Gastroesophageal sphincter (tissue), 4 donors: ENCODE measurements around the gene TIAL1. TPM values are rescaled to one million over a fixed set of nuclear protein-coding genes. Genes with fewer than 3 reads are reported as not detected.
"Not testable (repeated sequence)": the region's sequence is repeated elsewhere in the genome, so short reads cannot be mapped to it uniquely, and the experiment has no call there.

Experiments used
- ATAC-seq: fragments of 150-250 bp; one replicate; pipeline ENCODE4 v1.9.1; 2016; ENCODE audit warnings: mild to moderate bottlenecking, moderate library complexity
- H3K27ac ChIP-seq, 4 donors: fragments of 200-600 bp; sonication (generic) in 3 of 4; 1 replicate in 3 of 4; 2 replicates in 1 of 4; pipeline ENCODE4 v1.5.1; 2016 to 2019
- H3K27me3 ChIP-seq: fragments of 200-600 bp; sonication (generic); one replicate; pipeline ENCODE4 v1.5.1; 2019
- H3K36me3 ChIP-seq, 2 donors: fragments of 200-600 bp; sonication (generic); one replicate each; pipeline ENCODE4 v1.5.1; 2019; ENCODE audit warnings: control low read depth in 1 of 2
- H3K4me1 ChIP-seq, 3 donors: fragments of 200-600 bp; sonication (generic); 1 replicate in 2 of 3; 2 replicates in 1 of 3; pipeline ENCODE4 v1.5.1; 2016 to 2019; ENCODE audit warnings: control low read depth in 2 of 3
- H3K4me3 ChIP-seq, 2 donors: fragments of 200-600 bp; sonication (generic); one replicate each; pipeline ENCODE4 v1.5.1; 2019; ENCODE audit warnings: mild to moderate bottlenecking in 1 of 2, moderate library complexity in 1 of 2
- H3K9me3 ChIP-seq, 3 donors: fragments of 200-600 bp; sonication (generic); one replicate each; pipeline ENCODE4 v1.5.1; 2017 to 2019; ENCODE audit warnings: control low read depth in 2 of 3
- EP300 ChIP-seq: sonication (generic); formaldehyde crosslinking; IDR thresholded peaks from one replicate; pipeline ENCODE4 v1.6.1; 2017; ENCODE audit warnings: antibody characterized with exemption, mild to moderate bottlenecking
- POLR2A ChIP-seq, 2 donors: fragments of 450-650 bp; IDR thresholded peaks; one replicate each; pipeline ENCODE4 v1.6.1; 2017; ENCODE audit warnings: antibody characterized with exemption in 2 of 2, mild to moderate bottlenecking in 2 of 2, moderate library complexity in 1 of 2
- POLR2AphosphoS5 ChIP-seq: sonication (generic); formaldehyde crosslinking; IDR thresholded peaks from one replicate; pipeline ENCODE4 v1.6.1; 2017; ENCODE audit warnings: antibody characterized with exemption
- WGBS, 2 donors: methylation state at CpG; one replicate each; pipeline ENCODE4 v1.1.5; 2018; ENCODE audit warnings: low coverage in 1 of 2; 5-methylcytosine and 5-hydroxymethylcytosine counted together
- total RNA-seq, 4 donors: library from RNA; depleted of rRNA; stranded (reverse); fragments of >200 nt; gene quantifications; one replicate each; pipeline ENCODE4 v1.1.0, GENCODE V29; 2016
- TF ChIP-seq, protein P1 (sequence below), 4 experiments: fragments of 200-600 bp in 2 of 4; fragments of 450-650 bp in 2 of 4; sonication (generic) in 1 of 4; IDR thresholded peaks; one replicate each; pipeline ENCODE4 v1.5.1; 2017 to 2019; ENCODE audit warnings: antibody characterized with exemption in 4 of 4, mild to moderate bottlenecking in 2 of 4, moderate library complexity in 2 of 4

The TIAL1 gene
- total RNA-seq, 4 donors from 2014 or later = 53.6 to 117 (median 57.9) TPM

DNA sequence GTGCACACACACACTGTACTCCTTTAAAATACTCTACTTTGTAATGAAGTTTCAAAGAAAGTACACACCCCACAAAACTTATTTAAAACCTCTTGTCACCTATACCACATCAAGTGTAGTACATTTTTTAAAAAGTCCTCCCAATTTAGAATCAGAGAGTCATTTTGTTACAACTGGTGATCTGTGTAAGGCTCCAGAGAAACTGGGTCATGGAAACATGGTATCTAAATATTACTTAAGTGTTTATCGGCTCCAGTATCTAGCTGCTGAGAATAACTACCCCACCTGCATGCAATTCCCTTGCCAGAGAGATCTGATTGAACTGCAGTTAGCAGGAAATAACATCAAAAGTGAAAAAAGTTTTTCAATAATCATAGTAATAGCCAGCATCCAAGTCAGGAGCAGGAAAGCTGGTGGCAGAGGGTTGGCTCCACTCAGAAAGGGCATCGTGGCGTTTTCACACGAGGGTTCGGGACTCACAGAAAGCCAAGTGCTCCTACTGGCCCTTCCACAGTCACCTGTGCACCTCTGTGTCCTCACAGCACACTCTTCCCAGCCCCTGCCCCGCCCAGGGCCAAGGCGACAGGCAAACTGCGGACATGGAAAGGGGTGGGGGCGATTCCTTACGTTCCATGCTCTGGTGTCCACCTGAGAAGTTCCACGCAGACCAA lies 60.8 kb downstream of the TIAL1 start:
- H3K4me1 ChIP-seq = peaks cover 0 to 75% (median 26%) of the 10 kb centered on the region in 3 donors
- H3K27me3 ChIP-seq = no peaks in the 10 kb centered on the region
- 62% methylated on average over 6 of the region's 11 CpGs; no CpG with 5 or more reads in 1 of the 2 donors for WGBS, 2 donors
- peak overlapping the region in 3 of 4 donors; percentile 5 to 32 (median 16) for H3K27ac ChIP-seq
- no peaks in the 10 kb centered on the region for H3K9me3 ChIP-seq
- TF ChIP-seq POLR2AphosphoS5 (no peak), EP300 (no peak), POLR2A (IDR thresholded peaks at IDR 0.05) (no peak)
- TF ChIP-seq, protein P1, sequence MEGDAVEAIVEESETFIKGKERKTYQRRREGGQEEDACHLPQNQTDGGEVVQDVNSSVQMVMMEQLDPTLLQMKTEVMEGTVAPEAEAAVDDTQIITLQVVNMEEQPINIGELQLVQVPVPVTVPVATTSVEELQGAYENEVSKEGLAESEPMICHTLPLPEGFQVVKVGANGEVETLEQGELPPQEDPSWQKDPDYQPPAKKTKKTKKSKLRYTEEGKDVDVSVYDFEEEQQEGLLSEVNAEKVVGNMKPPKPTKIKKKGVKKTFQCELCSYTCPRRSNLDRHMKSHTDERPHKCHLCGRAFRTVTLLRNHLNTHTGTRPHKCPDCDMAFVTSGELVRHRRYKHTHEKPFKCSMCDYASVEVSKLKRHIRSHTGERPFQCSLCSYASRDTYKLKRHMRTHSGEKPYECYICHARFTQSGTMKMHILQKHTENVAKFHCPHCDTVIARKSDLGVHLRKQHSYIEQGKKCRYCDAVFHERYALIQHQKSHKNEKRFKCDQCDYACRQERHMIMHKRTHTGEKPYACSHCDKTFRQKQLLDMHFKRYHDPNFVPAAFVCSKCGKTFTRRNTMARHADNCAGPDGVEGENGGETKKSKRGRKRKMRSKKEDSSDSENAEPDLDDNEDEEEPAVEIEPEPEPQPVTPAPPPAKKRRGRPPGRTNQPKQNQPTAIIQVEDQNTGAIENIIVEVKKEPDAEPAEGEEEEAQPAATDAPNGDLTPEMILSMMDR (IDR thresholded peaks at IDR 0.05) = no peak
- H3K4me3 ChIP-seq = no peak overlapping the region
- H3K36me3 ChIP-seq = no peaks in the 10 kb centered on the region
- no peak for ATAC-seq

DNA sequence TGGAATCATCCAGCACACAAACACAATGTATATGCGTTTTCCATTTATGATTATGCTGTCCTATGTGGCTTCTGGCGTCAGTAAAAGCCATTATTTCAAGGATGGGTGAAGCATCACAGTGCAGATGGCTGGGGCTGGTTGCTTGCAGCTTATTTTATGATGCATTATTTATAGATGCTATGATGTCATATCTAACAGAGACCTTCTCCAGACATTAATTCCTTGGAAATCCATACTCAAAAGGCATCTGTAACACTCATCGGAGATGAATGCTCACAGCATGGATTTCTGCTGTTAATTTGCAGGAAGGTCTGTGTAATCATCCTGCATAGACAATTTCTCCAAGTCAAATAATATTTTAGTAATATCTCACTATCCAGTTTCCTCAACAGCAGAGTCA lies 61.5 kb downstream of the TIAL1 start:
- peaks cover 0 to 75% (median 31%) of the 10 kb centered on the region in 3 donors for H3K4me1 ChIP-seq
- no peaks in the 10 kb centered on the region for H3K27me3 ChIP-seq
- TF ChIP-seq, protein P1 (IDR thresholded peaks at IDR 0.05) = no peak
- TF ChIP-seq POLR2A (IDR thresholded peaks at IDR 0.05) (no peak), POLR2AphosphoS5 (no peak), EP300 (no peak)
- H3K36me3 ChIP-seq = no peaks in the 10 kb centered on the region
- no peak for ATAC-seq
- no peak overlapping the region for H3K4me3 ChIP-seq
- peak overlapping the region in 1 of 4 donors; percentile 16 for H3K27ac ChIP-seq
- WGBS, 2 donors = 46 to 59% methylated on average over 3 of the region's 3 CpGs
- no peaks in the 10 kb centered on the region for H3K9me3 ChIP-seq

DNA sequence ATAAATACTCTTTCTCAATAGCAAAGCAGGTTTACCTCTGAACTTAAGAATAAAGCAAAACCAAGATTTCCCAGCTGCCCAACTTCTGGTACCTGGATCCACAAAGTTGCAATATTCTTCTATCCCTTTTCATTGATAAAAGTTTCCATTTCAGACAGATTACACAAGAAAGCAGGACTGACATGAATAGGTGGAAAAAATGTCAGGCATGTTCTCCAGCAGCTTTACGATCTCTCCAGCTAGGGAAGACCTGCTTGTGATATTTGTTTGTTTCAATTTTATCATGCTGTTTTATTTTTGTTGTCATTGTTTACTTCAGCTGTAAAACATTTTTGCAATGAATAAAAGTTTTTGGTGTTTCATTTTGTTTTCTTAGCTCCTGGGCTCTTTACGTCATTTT lies 63.3 kb downstream of the TIAL1 start:
- ATAC-seq = no peak
- Histone ChIP-seq H3K9me3 (no peaks in the 10 kb centered on the region), H3K4me3 (no peak overlapping the region), H3K36me3 (no peaks in the 10 kb centered on the region), H3K4me1 (peaks cover 0 to 76% (median 20%) of the 10 kb centered on the region in 3 donors), H3K27me3 (no peaks in the 10 kb centered on the region), H3K27ac (no peak overlapping the region)
- 74 to 88% methylated on average over 2 of the region's 2 CpGs for WGBS, 2 donors
- no peak for TF ChIP-seq EP300
- TF ChIP-seq, protein P1 (IDR thresholded peaks at IDR 0.05) = no peak
- TF ChIP-seq POLR2A (IDR thresholded peaks at IDR 0.05) = no peak
- no peak for TF ChIP-seq POLR2AphosphoS5

DNA sequence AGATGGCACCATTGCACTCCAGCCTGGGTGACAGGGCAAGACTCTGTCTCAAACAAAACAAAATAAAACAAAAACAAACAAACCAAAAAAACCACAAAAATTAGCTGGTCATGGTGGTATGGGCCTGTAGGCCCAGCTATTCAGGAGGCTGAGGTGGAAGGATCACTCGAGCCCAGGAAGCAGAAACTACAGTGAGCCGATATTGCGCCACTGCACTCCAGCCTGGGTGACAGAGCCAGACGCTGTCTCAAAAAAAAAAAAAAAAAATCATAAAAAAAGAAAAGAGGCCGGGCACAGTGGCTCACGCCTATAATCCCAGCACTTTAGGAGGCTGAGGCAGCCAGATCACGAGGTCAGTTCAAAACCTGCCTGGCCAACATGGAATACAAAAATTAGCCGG lies 64.0 kb downstream of the TIAL1 start:
- H3K27ac ChIP-seq, ATAC-seq, H3K9me3 ChIP-seq, H3K36me3 ChIP-seq, H3K27me3 ChIP-seq, H3K4me3 ChIP-seq: not testable (repeated sequence)
- 79 to 88% methylated on average over 3 to 7 of the region's 8 CpGs for WGBS, 2 donors
- H3K4me1 ChIP-seq = peaks cover 0 to 75% (median 13%) of the 10 kb centered on the region in 3 donors

DNA sequence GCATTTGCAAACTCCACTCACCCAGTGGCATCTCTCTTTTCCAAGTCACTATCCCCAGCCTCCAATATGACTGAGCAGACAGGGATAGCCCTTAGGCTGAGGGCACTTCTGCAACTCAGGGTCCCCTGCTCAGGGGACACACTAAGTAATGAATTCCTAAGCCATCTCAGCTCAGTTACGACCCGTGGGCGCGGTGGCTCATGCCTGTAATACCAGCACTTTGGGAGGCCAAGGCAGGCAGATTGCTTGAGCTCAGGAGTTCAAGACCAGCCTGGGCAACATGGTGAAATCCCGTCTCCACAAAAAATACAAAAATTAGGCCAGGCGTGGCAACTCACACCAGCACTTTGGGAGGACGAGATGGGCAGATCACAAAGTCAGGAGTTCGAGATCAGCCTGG lies 64.5 kb downstream of the TIAL1 start:
- 93 to 95% methylated on average over 6 to 8 of the region's 8 CpGs for WGBS, 2 donors
- not testable (repeated sequence) for ATAC-seq, H3K9me3 ChIP-seq, H3K4me3 ChIP-seq, H3K27me3 ChIP-seq, H3K36me3 ChIP-seq
- peak overlapping the region in 1 of 4 donors; percentile 68 for H3K27ac ChIP-seq
- peaks cover 0 to 74% (median 12%) of the 10 kb centered on the region in 3 donors for H3K4me1 ChIP-seq

DNA sequence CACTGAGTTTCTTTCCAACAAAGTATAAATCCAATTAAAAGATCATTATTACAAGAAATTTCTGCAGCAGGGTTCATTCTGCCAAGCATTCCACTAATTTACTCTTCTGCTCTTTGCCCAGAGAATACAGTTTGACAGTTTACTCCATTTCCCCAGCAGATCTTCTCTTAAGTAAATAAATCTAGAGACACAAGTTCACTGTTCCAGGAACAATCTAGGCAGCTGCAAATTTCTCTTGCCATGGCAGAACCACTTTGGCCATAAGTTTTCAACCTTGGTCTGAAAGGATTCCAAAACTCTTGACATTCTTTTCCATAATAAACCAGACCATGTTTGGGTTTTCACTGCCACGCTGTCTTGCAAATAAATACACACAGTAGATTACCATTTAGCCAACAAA lies 65.7 kb downstream of the TIAL1 start:
- H3K9me3 ChIP-seq = no peaks in the 10 kb centered on the region
- no peak overlapping the region for H3K4me3 ChIP-seq
- TF ChIP-seq POLR2AphosphoS5 (peak; percentile 46), EP300 (no peak)
- WGBS, 2 donors = 0 to 27% methylated on average over 1 of the region's 1 CpG
- no peaks in the 10 kb centered on the region for H3K27me3 ChIP-seq
- H3K27ac ChIP-seq = peak overlapping the region in 2 of 4 donors; percentile 42 to 68
- H3K36me3 ChIP-seq = no peaks in the 10 kb centered on the region
- peak; percentile 35 for ATAC-seq
- H3K4me1 ChIP-seq = peaks cover 0 to 76% (median 12%) of the 10 kb centered on the region in 3 donors

DNA sequence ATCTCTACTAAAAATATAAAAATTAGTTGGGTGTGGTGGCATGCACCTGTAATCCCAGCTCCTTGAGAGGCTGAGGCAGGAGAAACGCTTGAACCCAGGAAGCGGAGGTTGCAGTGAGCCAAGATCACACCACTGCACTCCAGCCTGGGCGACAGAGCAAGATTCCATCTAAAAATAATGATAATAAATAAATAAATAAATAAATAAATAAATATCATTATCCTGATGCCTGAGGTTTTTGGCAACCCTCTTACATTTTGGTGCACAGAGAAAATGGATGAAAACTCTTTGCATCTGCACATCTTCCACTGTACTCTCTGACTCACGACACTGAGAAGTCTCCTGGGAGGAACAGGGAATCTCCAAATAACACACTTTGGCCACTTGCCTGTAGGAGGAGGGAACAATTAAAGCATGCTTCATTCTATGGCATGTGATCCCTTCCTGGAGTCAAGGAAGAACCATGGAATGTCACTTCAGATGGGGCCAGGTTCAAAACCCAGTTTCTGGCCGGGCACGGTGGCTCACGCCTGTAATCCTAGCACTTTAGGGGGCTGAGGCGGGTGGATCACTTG lies 68.0 kb downstream of the TIAL1 start:
- H3K9me3 ChIP-seq, H3K4me3 ChIP-seq, H3K27me3 ChIP-seq, H3K27ac ChIP-seq, ATAC-seq: not testable (repeated sequence)
- Histone ChIP-seq H3K36me3 (peaks cover 0 to 18% of the 10 kb centered on the region in 2 donors), H3K4me1 (peaks cover 0 to 69% (median 12%) of the 10 kb centered on the region in 3 donors)
- 45 to 46% methylated on average over 4 to 7 of the region's 8 CpGs for WGBS, 2 donors
